Stimulated activated effector memory CD8-positive, alpha-beta T cell treated with anti-CD3 and anti-CD28 coated beads, Interleukin-12 subunit alpha, Interleukin-12 subunit beta, amount 100 ng/mL, for 72 hours (primary cell): ENCODE results near the gene MBNL2.

ENCODE experiments used
- ATAC-seq: fragments of 150-1000 bp; cut with Tn5 transposase; 2 replicates; pipeline ENCODE4 v1.10.0; 2021
- DNase-seq, 2 donors: peaks; one replicate each; pipeline ENCODE4 v3.0.0; 2021 to 2022; ENCODE audit warnings: low spot score in 2 of 2
- H3K27ac Mint-ChIP-seq: one replicate; pipeline ENCODE4 v1.8.0; 2022; ENCODE audit warnings: mild to moderate bottlenecking, mixed read lengths
- H3K36me3 Mint-ChIP-seq: one replicate; pipeline ENCODE4 v1.8.0; 2022; ENCODE audit warnings: mild to moderate bottlenecking, mixed read lengths
- H3K4me1 Mint-ChIP-seq: one replicate; pipeline ENCODE4 v1.8.0; 2022; ENCODE audit warnings: mixed read lengths
- H3K4me3 Mint-ChIP-seq: one replicate; pipeline ENCODE4 v1.8.0; 2022; ENCODE audit warnings: mild to moderate bottlenecking, mixed read lengths
- H3K9me3 Mint-ChIP-seq: one replicate; pipeline ENCODE4 v1.8.0; 2022; ENCODE audit warnings: mixed read lengths

The MBNL2 gene

DNA sequence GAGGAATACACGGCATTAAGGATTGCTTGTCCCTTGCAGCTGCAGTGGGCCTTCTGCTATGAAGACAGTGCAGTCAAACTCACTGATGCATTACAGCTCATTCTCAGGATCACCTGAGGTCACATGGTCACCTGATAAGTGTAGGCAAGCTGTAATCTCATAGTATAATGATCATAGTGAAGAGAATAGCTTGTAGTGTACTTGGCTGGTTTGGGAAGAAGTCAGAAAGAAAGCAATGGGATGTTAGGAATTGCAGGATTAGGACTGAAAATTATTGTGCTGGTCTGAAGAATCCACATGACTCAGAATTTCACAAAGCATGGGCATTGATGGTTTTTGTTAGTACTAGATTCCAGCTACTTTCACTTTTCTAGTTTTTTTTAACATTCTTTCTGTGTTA lies 76.7 kb downstream of the MBNL2 start:
- DNase-seq = no peak
- ATAC-seq = no peak
- Mint-ChIP-seq H3K4me1 (peaks cover 45% of the 10 kb centered on the region), H3K4me3 (no peak overlapping the region), H3K27ac (no peak overlapping the region), H3K9me3 (no peaks in the 10 kb centered on the region), H3K36me3 (no peaks in the 10 kb centered on the region)

- Mint-ChIP-seq H3K4me1 (peaks cover 24% of the 10 kb centered on the region), H3K36me3 (peaks cover 5% of the 10 kb centered on the region)
- no peak for DNase-seq
These were observed 78.7 kb downstream of the MBNL2 start for GRCh38 chr13:97300871-97301270.

DNA sequence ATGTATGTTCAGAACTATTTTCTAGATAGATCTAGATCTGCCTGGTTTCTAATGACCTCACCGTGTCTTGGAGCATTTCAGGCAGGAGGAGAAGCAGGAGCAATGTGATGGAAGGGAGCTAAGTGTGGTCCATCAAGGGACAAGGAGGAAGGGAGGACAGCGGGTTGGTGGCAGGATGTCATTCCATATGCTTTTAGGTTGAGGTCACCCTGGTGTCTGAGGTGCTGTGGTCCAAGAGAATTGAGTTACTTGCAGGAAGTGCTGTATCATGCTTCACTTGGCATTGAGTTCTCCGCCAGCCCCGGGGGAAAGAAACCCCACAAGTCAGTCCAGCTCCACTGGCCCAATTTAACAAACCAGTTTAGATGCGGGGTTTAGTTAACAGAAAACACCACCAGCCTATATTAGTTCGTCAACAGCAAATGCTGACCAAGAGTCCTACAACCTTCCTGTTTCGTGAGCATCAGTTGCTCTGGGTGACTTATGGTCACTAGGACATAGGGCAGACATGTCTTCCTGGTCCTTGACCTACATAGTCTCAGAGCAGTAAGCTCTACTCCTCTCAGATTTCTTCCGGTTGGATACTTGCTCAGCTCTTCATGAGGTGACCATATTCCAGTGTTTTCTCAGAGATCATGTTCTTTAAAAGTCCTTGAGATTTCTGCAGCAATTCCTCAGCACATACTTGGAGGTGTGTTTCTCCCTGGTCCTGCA lies 79.4 kb downstream of the MBNL2 start:
- peaks cover 5% of the 10 kb centered on the region for H3K36me3 Mint-ChIP-seq
- no peak for ATAC-seq
- H3K4me3 Mint-ChIP-seq = no peak overlapping the region
- peaks cover 26% of the 10 kb centered on the region for H3K4me1 Mint-ChIP-seq
- no peak overlapping the region for H3K27ac Mint-ChIP-seq
- no peak for DNase-seq
- no peaks in the 10 kb centered on the region for H3K9me3 Mint-ChIP-seq

More at GRCh38 chr13:97300871-97301270, 78.7 kb downstream of the MBNL2 start:
- no peak for ATAC-seq
- no peaks in the 10 kb centered on the region for H3K9me3 Mint-ChIP-seq
- no peak overlapping the region for H3K4me3 Mint-ChIP-seq
- no peak overlapping the region for H3K27ac Mint-ChIP-seq

DNA sequence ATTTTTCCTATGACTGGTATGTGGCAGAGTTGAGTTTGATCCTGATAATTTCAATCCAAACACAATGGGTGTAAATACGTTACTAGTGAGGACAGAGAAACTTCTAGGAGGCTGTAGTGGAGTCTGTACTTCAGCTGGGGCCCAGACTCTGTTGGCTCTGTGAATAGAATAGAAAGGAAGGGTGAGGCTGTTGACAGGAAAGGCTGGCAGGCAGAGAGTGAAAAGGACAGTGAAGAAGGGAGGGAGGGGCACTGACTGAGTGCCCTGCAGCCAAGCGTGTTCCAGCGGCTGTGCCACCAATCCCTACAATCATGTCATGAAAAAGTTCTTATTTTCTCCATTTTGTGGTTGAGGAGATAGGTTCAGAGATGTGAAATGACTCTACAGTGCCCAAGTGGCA lies 80.5 kb downstream of the MBNL2 start:
- H3K27ac Mint-ChIP-seq = no peak overlapping the region

GRCh38 chr13:97306106-97306505 lies 84.0 kb downstream of the MBNL2 start:
- Mint-ChIP-seq H3K4me3 (no peak overlapping the region), H3K36me3 (peaks cover 5% of the 10 kb centered on the region), H3K27ac (no peak overlapping the region), H3K4me1 (peaks cover 26% of the 10 kb centered on the region), H3K9me3 (no peaks in the 10 kb centered on the region)
- DNase-seq = no peak
- ATAC-seq = no peak

More for the DNA sequence above, 80.5 kb downstream of the MBNL2 start:
- DNase-seq = no peak
- Mint-ChIP-seq H3K4me3 (no peak overlapping the region), H3K36me3 (peaks cover 5% of the 10 kb centered on the region), H3K9me3 (no peaks in the 10 kb centered on the region), H3K4me1 (peaks cover 17% of the 10 kb centered on the region)
- no peak for ATAC-seq

- peaks cover 5% of the 10 kb centered on the region for H3K36me3 Mint-ChIP-seq
- no peaks in the 10 kb centered on the region for H3K9me3 Mint-ChIP-seq
- peaks cover 27% of the 10 kb centered on the region for H3K4me1 Mint-ChIP-seq
- H3K4me3 Mint-ChIP-seq = no peak overlapping the region
- H3K27ac Mint-ChIP-seq = no peak overlapping the region
- DNase-seq = no peak
- no peak for ATAC-seq
These were observed 84.5 kb downstream of the MBNL2 start for GRCh38 chr13:97306645-97307044.

DNA sequence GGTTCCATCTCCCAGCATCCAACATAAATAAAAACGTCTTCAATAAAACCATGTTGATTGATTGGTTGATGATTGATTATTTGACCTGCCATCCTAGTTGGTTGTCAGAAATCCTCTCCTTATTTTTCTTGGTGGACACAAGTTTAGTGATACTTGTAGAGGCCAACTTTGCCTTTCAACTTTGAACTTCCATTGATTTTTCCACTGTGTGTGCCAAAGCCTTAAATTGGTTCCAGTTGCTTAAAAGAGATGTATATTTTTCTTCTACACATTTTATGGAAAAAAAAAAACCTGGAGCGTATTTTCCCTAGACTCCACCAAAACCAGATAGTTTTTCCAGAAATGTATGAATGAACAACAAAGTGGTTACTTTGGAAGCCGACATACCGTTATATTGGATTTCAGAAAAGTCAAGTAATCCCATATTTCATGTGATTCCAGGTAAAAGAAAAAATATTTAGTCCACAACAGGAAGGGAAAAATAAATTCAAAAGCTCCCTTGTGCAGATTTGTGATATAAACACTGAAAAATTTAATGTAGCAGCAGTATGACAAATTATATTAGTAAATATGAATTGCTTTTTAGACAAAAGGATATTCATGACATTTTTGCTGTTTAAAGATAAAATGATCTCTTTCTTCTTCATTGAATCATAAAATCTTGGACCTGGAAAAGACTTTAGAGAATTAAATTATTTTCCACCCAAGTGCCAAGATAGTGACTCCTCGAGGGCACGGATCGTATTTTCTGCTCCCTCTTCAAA lies 85.2 kb downstream of the MBNL2 start:
- Mint-ChIP-seq H3K4me3 (no peak overlapping the region), H3K27ac (no peak overlapping the region), H3K9me3 (no peaks in the 10 kb centered on the region), H3K36me3 (peaks cover 5% of the 10 kb centered on the region), H3K4me1 (peaks cover 34% of the 10 kb centered on the region)
- no peak for DNase-seq
- ATAC-seq = no peak

DNA sequence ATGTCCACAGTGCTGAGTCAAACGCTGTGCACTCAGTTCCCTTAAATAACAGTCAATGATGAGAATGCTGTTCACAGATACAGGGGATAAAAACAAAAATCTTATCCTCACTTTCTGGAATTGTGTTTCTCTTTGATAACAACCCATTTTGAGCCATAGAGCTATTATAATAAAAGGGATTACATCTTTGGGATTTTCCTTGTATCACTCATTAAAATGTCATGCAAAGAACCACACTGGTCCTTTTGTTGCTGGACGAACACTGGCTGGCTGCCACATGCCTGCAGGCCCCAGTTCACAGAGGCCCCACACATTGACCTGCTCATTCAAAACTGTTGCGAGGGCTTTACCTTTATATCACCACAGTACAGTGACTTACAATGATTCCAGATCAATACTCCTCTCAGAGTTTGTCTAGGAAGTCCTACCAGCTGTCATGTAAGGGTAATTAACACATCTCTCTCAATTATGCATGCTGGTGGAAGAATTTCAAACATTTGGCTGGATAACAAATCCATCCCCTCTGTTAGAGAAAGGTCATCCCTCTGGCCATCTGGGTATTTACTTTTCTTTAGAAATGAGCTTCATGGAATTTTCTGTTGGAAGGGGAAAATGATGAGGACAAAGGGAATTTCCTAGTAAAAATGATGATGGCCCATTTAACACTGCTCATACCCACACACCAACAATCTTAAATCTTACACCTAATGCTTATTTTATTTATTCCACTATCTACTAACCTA lies 85.9 kb downstream of the MBNL2 start:
- DNase-seq = no peak
- H3K4me1 Mint-ChIP-seq = peaks cover 36% of the 10 kb centered on the region
- no peak overlapping the region for H3K27ac Mint-ChIP-seq
- ATAC-seq = no peak
- H3K9me3 Mint-ChIP-seq = no peaks in the 10 kb centered on the region
- H3K4me3 Mint-ChIP-seq = no peak overlapping the region
- H3K36me3 Mint-ChIP-seq = peaks cover 5% of the 10 kb centered on the region

DNA sequence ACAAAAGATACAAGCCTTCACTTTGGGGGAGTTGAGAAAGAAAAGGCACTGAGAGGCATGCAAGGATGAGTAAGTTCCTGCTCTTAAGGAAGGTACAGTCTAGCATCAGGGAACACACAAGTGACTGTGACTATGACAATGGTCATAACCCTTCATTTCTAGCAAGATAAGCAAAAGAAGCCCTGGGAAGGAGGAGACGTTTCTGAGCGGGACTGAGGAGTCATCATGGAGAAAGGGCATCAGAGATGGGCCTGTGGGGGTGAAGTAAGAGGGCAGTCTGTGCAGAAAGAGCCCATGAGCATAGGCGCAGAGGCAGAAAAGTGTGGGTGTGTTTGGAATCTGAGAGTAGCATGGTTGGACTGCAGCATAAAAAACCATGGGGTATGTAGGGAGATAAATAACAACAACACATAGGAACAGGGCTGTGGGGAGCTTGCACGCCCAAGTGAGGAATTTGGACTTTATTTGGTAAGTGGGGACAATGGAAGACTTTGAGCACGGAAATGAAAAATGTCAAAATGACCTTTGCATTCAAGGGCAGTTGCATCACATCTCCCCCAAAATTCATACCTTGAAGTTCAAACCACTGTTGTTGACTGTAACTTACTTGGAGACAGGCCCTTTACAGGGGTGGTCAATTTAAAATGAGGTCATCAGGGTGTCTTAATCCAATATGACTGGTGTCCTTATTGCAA lies 86.7 kb downstream of the MBNL2 start:
- peaks cover 5% of the 10 kb centered on the region for H3K36me3 Mint-ChIP-seq
- H3K4me3 Mint-ChIP-seq = no peak overlapping the region
- no peak overlapping the region for H3K27ac Mint-ChIP-seq
- ATAC-seq (peak; percentile 72), DNase-seq (no peak)
- no peaks in the 10 kb centered on the region for H3K9me3 Mint-ChIP-seq
- peaks cover 37% of the 10 kb centered on the region for H3K4me1 Mint-ChIP-seq

- DNase-seq (no peak), ATAC-seq (no peak)
- Mint-ChIP-seq H3K36me3 (no peaks in the 10 kb centered on the region), H3K9me3 (no peaks in the 10 kb centered on the region), H3K4me1 (peaks cover 51% of the 10 kb centered on the region), H3K27ac (no peak overlapping the region), H3K4me3 (no peak overlapping the region)
These were observed 88.8 kb downstream of the MBNL2 start for GRCh38 chr13:97310809-97311436.

DNA sequence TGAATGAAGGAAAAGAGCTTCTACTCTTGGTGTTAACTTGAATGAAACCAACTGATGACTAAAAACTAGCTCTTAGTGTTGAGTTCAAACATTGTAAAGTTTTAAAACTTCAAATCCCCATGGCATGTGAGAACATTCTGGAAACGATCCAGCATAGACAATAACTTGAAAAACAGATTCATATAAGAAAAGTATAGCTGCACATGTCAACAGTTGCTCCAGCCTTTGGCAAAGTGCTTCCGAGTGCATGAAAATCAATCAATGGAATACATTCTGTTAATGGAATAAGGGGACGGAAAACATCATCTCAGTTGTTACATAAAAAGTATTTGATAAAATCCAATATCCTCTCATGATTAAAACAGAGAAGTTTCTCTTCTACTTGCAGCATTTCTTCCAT lies 89.8 kb downstream of the MBNL2 start:
- H3K27ac Mint-ChIP-seq = no peak overlapping the region
- no peaks in the 10 kb centered on the region for H3K36me3 Mint-ChIP-seq
- no peak overlapping the region for H3K4me3 Mint-ChIP-seq
- DNase-seq (no peak), ATAC-seq (no peak)
- no peaks in the 10 kb centered on the region for H3K9me3 Mint-ChIP-seq
- H3K4me1 Mint-ChIP-seq = peaks cover 55% of the 10 kb centered on the region

- Mint-ChIP-seq H3K4me1 (peaks cover 51% of the 10 kb centered on the region), H3K36me3 (no peaks in the 10 kb centered on the region), H3K9me3 (no peaks in the 10 kb centered on the region), H3K27ac (no peak overlapping the region), H3K4me3 (no peak overlapping the region)
- ATAC-seq = no peak
- no peak for DNase-seq
These were observed 91.6 kb downstream of the MBNL2 start for GRCh38 chr13:97313551-97314260.

DNA sequence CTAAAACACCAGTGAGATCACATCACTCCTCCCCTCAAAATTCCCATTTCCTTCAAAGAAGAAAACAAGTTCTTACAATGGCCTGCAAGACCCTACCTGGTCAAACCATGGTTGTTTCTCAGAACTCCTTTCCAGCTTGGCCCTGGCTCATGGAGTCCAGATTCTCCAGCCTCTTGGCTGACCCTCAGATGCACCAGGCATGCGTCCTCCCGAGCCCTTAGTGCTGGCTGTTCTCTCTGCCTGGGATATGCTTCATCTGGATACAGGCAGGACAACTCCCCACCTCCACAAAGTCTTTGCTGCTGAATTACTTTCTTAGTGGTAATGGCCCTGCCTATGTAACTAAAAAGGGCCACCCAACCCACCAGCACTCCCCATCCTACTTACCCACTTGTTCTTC lies 94.3 kb downstream of the MBNL2 start:
- Mint-ChIP-seq H3K4me1 (peaks cover 54% of the 10 kb centered on the region), H3K4me3 (no peak overlapping the region), H3K27ac (peak overlapping the region; percentile 2), H3K36me3 (no peaks in the 10 kb centered on the region), H3K9me3 (no peaks in the 10 kb centered on the region)
- DNase-seq (no peak), ATAC-seq (no peak)

DNA sequence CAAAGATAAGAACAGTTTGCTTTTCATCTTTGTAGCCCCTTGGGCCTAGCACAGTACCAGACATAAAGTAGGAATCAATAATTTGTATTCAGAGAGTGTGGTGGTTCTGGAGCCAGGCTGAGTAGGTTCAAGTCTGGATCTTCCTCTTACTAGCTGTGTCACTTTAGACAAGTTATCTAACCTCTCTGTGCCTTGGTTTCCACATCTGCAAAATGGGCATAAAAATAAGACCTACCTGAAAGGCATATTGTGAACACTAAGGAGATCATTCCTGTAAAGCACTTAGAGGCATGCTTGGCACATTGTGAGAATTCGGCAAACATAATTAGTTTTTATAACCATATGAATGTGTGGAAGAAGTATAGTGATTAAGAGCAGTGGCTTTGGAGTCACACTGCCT lies 95.8 kb downstream of the MBNL2 start:
- no peaks in the 10 kb centered on the region for H3K9me3 Mint-ChIP-seq
- H3K4me3 Mint-ChIP-seq = no peak overlapping the region
- H3K4me1 Mint-ChIP-seq = peaks cover 55% of the 10 kb centered on the region

More for the DNA sequence above, 95.8 kb downstream of the MBNL2 start:
- no peaks in the 10 kb centered on the region for H3K36me3 Mint-ChIP-seq
- DNase-seq (no peak), ATAC-seq (no peak)
- no peak overlapping the region for H3K27ac Mint-ChIP-seq
